Measurements from ENCODE around the gene NHP2. TPM values are rescaled to one million over a fixed set of nuclear protein-coding genes. Genes with fewer than 3 reads are reported as not detected.

NHP2 gene
- polyA plus RNA-seq, 2 of the 4 experiments (the other 2 are of a cell fraction), result 205 to 553 TPM

DNA sequence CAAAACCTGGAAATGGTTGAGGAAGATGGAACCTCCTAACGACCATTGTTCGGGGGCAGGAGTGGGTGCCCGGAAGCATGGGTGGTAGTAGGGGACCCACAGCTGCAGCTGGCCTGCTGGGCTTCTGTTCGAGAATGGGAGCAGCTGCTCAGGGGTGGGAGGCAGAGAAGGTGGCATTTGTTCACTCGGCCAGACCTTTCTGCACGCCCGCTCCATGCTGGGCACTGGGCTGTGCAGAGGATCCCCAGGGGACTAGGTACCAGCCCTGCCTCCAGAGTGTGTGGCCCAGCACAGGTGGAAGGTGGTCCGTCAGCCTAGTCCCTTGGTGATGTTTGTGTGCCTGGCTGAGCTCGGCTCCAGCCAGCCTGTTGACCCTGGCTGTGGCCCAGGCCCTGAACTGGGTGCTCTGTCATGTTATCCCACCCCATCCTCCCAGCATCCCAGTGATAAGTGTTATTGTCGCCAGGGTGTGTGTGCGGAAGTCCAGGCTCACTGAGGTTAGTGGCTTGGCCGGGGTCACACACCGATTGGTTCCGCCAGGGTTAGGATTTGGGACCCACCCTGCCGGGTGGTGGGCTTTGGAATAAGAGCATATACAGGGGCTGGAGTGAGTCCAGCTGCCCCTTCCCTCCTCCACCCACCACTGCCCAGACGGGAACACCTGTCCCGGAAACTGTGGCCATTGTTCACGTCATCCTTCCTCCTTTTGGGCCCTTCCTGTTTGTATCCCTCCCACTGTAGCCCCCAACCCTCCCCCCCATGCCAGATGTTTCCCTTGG, 35.6 kb downstream of the NHP2 start:
- Histone ChIP-seq H3K4me2 (no peak overlapping the region), H3K27ac (no peak overlapping the region), H3K4me1 (peaks cover 7% of the 10 kb centered on the region; the same call in 2 of the 3 replicates), H3K9me3 (no peaks in the 10 kb centered on the region), H3K4me3 (no peak overlapping the region)
- 74% methylated on average over 16 of the region's 18 CpGs for WGBS (ENCODE audit: missing lambda C conversion rate)
- POLR2A ChIA-PET, result no interaction called here
- FAIRE-seq (no peak), DNase-seq (ENCODE audit: low read depth in 1 of 2, low spot score in 1 of 2) (no peak), ATAC-seq (no peak)
- CTCF ChIA-PET, result interaction anchor here (0.8 to 2.2 kb wide), 4 partner anchors 11 to 41 kb away, joined by 3 to 11 read pairs (median 4); no protein-coding TSS in a partner anchor
- TF ChIP-seq SREBF2 (IDR thresholded peaks at IDR 0.05), result no peak
- TF ChIP-seq ZC3H11A (IDR thresholded peaks at IDR 0.05), result no peak
- TF ChIP-seq EP300 (IDR thresholded peaks at IDR 0.05), result no peak
- no peak for TF ChIP-seq CBX2 (IDR thresholded peaks at IDR 0.05; ENCODE audit: borderline replicate concordance, low read depth)

DNA sequence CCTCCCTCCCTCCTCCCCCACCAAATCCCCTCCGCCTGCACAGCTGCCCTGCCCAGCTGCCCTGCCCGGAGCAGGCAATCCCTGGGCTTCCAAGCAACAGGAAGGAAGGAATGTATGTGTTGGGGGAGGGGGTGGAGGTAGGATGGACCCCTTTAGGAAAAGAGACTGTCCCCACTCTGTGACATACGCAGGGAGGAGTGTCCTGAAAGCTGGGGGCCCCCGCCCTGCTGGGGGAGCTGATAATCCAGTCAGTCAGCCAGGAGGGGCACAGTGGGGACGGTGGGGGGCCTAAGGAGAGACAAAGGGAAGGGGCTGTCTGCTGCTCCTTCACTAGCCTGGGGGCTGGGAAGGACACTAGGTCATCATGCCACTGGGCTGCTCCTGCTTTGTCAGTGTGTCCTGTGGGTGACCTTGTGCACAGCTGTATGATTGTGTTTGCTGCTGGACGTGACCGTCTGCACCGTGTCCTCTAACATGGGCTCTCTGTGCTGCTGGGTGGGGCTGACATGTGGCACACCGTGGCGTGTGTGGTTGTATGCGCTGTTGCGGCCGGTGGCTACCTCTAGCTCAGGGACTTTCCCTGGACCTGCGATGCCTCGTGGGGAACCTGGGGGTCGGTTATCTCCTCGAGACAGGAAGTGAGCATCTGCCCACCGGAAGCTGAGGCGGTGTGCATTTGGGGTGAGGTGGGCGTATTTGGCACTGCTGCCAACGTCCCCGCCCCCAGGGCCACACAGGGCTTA, 37.4 kb downstream of the NHP2 start:
- no peaks in the 10 kb centered on the region for H3K9me3 ChIP-seq
- DNase-seq (ENCODE audit: low read depth in 1 of 2, low spot score in 1 of 2), result no peak
- peaks cover 7% of the 10 kb centered on the region; the same call in 2 of the 3 replicates for H3K4me1 ChIP-seq
- no peak for FAIRE-seq
- ChIA-PET POLR2A (interaction anchor here (1.2 kb wide), 1 partner anchor 37 kb away, joined by 3 read pairs; the partner anchor contains the start of gene NHP2), CTCF (interaction anchor here (0.6 to 1.5 kb wide), 5 partner anchors 23 to 41 kb away, joined by 3 to 8 read pairs (median 3); no protein-coding TSS in a partner anchor)
- 48% methylated on average over 18 of the region's 22 CpGs for WGBS (ENCODE audit: missing lambda C conversion rate)
- no peak overlapping the region for H3K27ac ChIP-seq
- no peak overlapping the region for H3K4me3 ChIP-seq
- no peak for ATAC-seq
- H3K4me2 ChIP-seq, result no peak overlapping the region
- no peak for TF ChIP-seq CHD2 (IDR thresholded peaks at IDR 0.05; ENCODE audit: low read length, partially characterized antibody)
- TF ChIP-seq GATA3 (IDR thresholded peaks at IDR 0.05; ENCODE audit: borderline replicate concordance), result no peak
- no peak for TF ChIP-seq HOXA7 (CRISPR knock-in tag; IDR thresholded peaks at IDR 0.05)
- no peak for TF ChIP-seq TFCP2L1 (CRISPR knock-in tag; IDR thresholded peaks at IDR 0.05)
- TF ChIP-seq, protein P1, sequence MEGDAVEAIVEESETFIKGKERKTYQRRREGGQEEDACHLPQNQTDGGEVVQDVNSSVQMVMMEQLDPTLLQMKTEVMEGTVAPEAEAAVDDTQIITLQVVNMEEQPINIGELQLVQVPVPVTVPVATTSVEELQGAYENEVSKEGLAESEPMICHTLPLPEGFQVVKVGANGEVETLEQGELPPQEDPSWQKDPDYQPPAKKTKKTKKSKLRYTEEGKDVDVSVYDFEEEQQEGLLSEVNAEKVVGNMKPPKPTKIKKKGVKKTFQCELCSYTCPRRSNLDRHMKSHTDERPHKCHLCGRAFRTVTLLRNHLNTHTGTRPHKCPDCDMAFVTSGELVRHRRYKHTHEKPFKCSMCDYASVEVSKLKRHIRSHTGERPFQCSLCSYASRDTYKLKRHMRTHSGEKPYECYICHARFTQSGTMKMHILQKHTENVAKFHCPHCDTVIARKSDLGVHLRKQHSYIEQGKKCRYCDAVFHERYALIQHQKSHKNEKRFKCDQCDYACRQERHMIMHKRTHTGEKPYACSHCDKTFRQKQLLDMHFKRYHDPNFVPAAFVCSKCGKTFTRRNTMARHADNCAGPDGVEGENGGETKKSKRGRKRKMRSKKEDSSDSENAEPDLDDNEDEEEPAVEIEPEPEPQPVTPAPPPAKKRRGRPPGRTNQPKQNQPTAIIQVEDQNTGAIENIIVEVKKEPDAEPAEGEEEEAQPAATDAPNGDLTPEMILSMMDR (IDR thresholded peaks at IDR 0.05), result no peak
- TF ChIP-seq HDAC2 (IDR thresholded peaks at IDR 0.05), result no peak
- no peak for TF ChIP-seq RCOR1 (IDR thresholded peaks at IDR 0.05; ENCODE audit: low read depth, low read length)
- TF ChIP-seq ESRRA (IDR thresholded peaks at IDR 0.05; ENCODE audit: borderline replicate concordance, low read length), result no peak
- no peak for TF ChIP-seq RFX5 (IDR thresholded peaks at IDR 0.05)
- no peak for TF ChIP-seq CBX2 (IDR thresholded peaks at IDR 0.05; ENCODE audit: borderline replicate concordance, low read depth)
- no peak for TF ChIP-seq TP53 (CRISPR knock-in tag; IDR thresholded peaks at IDR 0.05)
- TF ChIP-seq FOXS1 (CRISPR knock-in tag; IDR thresholded peaks at IDR 0.05), result no peak
- TF ChIP-seq POLR2AphosphoS2 (conservative IDR thresholded peaks at IDR 0.05; ENCODE audit: low read length), result no peak
- no peak for TF ChIP-seq BHLHE40 (IDR thresholded peaks at IDR 0.05; ENCODE audit: low read depth, low read length)
- no peak for TF ChIP-seq CBX8 (IDR thresholded peaks at IDR 0.05)
- no peak for TF ChIP-seq FOSB (CRISPR knock-in tag; IDR thresholded peaks at IDR 0.05)
- TF ChIP-seq EHMT2 (IDR thresholded peaks at IDR 0.05; ENCODE audit: low read depth), result no peak

DNA sequence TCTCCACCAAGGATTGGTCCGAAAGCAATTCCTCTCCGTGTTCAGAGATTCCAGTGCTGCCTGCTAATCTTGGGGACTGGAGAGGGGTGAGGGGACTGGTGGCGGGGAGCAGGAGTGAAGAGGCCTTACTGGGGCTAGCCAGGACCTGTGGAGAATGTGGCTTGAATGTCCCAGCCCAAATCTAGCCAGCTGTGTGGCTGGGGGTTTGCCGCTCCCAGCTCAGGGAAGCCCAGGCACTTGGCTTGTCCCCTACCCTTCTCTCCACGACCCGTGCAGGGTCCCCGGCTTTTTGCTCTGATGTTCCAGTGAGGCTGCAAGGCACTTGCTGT, 37.9 kb downstream of the NHP2 start:
- no peak for TF ChIP-seq ZNF302 (CRISPR knock-in tag; IDR thresholded peaks at IDR 0.05)
- TF ChIP-seq CHD2 (IDR thresholded peaks at IDR 0.05; ENCODE audit: low read length, partially characterized antibody), result no peak
- TF ChIP-seq, protein P2, sequence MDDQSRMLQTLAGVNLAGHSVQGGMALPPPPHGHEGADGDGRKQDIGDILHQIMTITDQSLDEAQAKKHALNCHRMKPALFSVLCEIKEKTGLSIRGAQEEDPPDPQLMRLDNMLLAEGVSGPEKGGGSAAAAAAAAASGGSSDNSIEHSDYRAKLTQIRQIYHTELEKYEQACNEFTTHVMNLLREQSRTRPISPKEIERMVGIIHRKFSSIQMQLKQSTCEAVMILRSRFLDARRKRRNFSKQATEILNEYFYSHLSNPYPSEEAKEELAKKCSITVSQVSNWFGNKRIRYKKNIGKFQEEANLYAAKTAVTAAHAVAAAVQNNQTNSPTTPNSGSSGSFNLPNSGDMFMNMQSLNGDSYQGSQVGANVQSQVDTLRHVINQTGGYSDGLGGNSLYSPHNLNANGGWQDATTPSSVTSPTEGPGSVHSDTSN (IDR thresholded peaks at IDR 0.05), result no peak
- TF ChIP-seq, protein P3, sequence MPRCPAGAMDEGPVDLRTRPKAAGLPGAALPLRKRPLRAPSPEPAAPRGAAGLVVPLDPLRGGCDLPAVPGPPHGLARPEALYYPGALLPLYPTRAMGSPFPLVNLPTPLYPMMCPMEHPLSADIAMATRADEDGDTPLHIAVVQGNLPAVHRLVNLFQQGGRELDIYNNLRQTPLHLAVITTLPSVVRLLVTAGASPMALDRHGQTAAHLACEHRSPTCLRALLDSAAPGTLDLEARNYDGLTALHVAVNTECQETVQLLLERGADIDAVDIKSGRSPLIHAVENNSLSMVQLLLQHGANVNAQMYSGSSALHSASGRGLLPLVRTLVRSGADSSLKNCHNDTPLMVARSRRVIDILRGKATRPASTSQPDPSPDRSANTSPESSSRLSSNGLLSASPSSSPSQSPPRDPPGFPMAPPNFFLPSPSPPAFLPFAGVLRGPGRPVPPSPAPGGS (IDR thresholded peaks at IDR 0.05), result no peak
- TF ChIP-seq, protein P4, sequence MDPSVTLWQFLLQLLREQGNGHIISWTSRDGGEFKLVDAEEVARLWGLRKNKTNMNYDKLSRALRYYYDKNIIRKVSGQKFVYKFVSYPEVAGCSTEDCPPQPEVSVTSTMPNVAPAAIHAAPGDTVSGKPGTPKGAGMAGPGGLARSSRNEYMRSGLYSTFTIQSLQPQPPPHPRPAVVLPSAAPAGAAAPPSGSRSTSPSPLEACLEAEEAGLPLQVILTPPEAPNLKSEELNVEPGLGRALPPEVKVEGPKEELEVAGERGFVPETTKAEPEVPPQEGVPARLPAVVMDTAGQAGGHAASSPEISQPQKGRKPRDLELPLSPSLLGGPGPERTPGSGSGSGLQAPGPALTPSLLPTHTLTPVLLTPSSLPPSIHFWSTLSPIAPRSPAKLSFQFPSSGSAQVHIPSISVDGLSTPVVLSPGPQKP (IDR thresholded peaks at IDR 0.05; ENCODE audit: low read depth, low read length), result no peak
- no peak for TF ChIP-seq ESRRA (IDR thresholded peaks at IDR 0.05; ENCODE audit: borderline replicate concordance, low read length)
- H3K9me3 ChIP-seq, result no peaks in the 10 kb centered on the region
- ChIA-PET POLR2A (interaction anchor here (1.2 kb wide), 1 partner anchor 38 kb away, joined by 3 read pairs; the partner anchor contains the start of gene NHP2), CTCF (interaction anchor here (0.6 to 1.5 kb wide), 6 partner anchors 9 to 41 kb away, joined by 3 to 8 read pairs (median 4); no protein-coding TSS in a partner anchor)
- peaks cover 7% of the 10 kb centered on the region; the same call in 2 of the 3 replicates for H3K4me1 ChIP-seq
- ATAC-seq (no peak), FAIRE-seq (no peak), DNase-seq (ENCODE audit: low read depth in 1 of 2, low spot score in 1 of 2) (no peak)
- H3K4me2 ChIP-seq, result no peak overlapping the region
- H3K27ac ChIP-seq, result no peak overlapping the region
- no peak overlapping the region for H3K4me3 ChIP-seq
- WGBS (ENCODE audit: missing lambda C conversion rate), result 63% methylated on average over 7 of the region's 7 CpGs

Measured in A549 (cell line).